Aorta (tissue), 5 donors: ENCODE results near the gene COP1. TPM values are rescaled to one million over a fixed set of nuclear protein-coding genes. Genes with fewer than 3 reads are reported as not detected.

Experiments
- ATAC-seq: fragments of 200-7000 bp; cut with Tn5 transposase; one replicate; pipeline ENCODE4 v1.9.1; 2022; ENCODE audit warnings: moderate library complexity; ENCODE audit not compliant: low FRiP score
- DNase-seq, 2 donors: peaks; one replicate each; pipeline ENCODE4 v3.0.0-alpha.2; 2020
- H3K27ac ChIP-seq, 2 donors: one replicate each; pipeline ENCODE4 v1.5.1; 2013; ENCODE audit warnings: low read length in 2 of 2, mild to moderate bottlenecking in 2 of 2, moderate library complexity in 2 of 2, control low read depth in 1 of 2, inconsistent platforms in 1 of 2, low read depth in 1 of 2
- H3K27me3 ChIP-seq, 2 donors: one replicate each; pipeline ENCODE4 v1.6.1; 2013; ENCODE audit warnings: control low read depth in 1 of 2, low read length in 1 of 2, mild to moderate bottlenecking in 1 of 2, moderate library complexity in 1 of 2; ENCODE audit not compliant: insufficient read depth in 2 of 2, control insufficient read depth in 1 of 2
- H3K36me3 ChIP-seq, 2 donors: one replicate each; pipeline ENCODE4 v1.6.1; 2013; ENCODE audit warnings: control low read depth in 1 of 2, low read length in 1 of 2, mild to moderate bottlenecking in 1 of 2; ENCODE audit not compliant: insufficient read depth in 2 of 2, control insufficient read depth in 1 of 2
- H3K4me1 ChIP-seq, 2 donors: one replicate each; pipeline ENCODE4 v1.6.1; 2013; ENCODE audit warnings: low read length in 2 of 2, control low read depth in 1 of 2, mild to moderate bottlenecking in 1 of 2, moderate library complexity in 1 of 2; ENCODE audit not compliant: insufficient read depth in 2 of 2, control insufficient read depth in 1 of 2
- H3K4me3 ChIP-seq, 2 donors: one replicate each; pipeline ENCODE4 v1.5.1; 2013; ENCODE audit warnings: low read length in 2 of 2, control low read depth in 1 of 2, mild to moderate bottlenecking in 1 of 2
- H3K9me3 ChIP-seq: one replicate; pipeline ENCODE4 v1.6.1; 2013; ENCODE audit warnings: mild to moderate bottlenecking, low read length; ENCODE audit not compliant: control insufficient read depth
- WGBS, 2 donors: extraction: QIAGEN DNeasy Blood & Tissue Kit; methylation state at CpG; one replicate each; pipeline ENCODE4 v1.1.7; 2013; 5-methylcytosine and 5-hydroxymethylcytosine counted together
- intact Hi-C, 2 donors: fragments of 100-400 bp; cut with DNase I; formaldehyde crosslinking; loops; one replicate each; pipeline versions ENCODE4 v1.14.2 to v1.15.0; 2022
- polyA plus RNA-seq, 2 donors: library from polyadenylated mRNA; stranded (reverse); fragments of 200-250 nt; gene quantifications; one replicate each; pipeline ENCODE4 v1.2.3, GENCODE V29; 2013
- total RNA-seq, 2 donors: library from RNA; stranded (reverse); fragmentation: NEBNext Ultra II Directional; extraction: Animal tissue kit (Norgen Biotek cat#: 25700); gene quantifications; one replicate each; pipeline ENCODE4 v1.2.1, GENCODE V29; 2021
- donor health status: healthy with polysubstance abuse.
- donor health status: Bipolar disorder and iron deficiency.
- donor health status: DM: no; HTN: no; CAD: no.
- donor health status: DM: no; HTN: no; CAD: no.
- donor health status: DM: yes; HTN: yes; CAD: no.

COP1 gene
- total and polyA plus RNA-seq, 4 donors: 30.4 to 54.2 (median 37.8) TPM

GRCh38 chr1:175968486-175969172 is 238.5 kb downstream of the COP1 start:
- peaks cover 0 to 7% of the 10 kb centered on the region in 2 donors for H3K4me1 ChIP-seq
- H3K9me3 ChIP-seq: no peaks in the 10 kb centered on the region
- WGBS, 2 donors: 30 to 34% methylated on average over 3 of the region's 3 CpGs
- H3K27me3 ChIP-seq: no peaks in the 10 kb centered on the region
- peaks cover 2 to 4% of the 10 kb centered on the region in 2 donors for H3K36me3 ChIP-seq
- DNase-seq (no peak), ATAC-seq (no peak)
- intact Hi-C loops: no loop called here
- H3K27ac ChIP-seq: no peak overlapping the region
- H3K4me3 ChIP-seq: no peak overlapping the region

- Histone ChIP-seq H3K27ac (no peak overlapping the region), H3K4me3 (no peak overlapping the region), H3K36me3 (no peaks in the 10 kb centered on the region), H3K9me3 (no peaks in the 10 kb centered on the region), H3K4me1 (peaks cover 0 to 5% of the 10 kb centered on the region in 2 donors), H3K27me3 (no peaks in the 10 kb centered on the region)
- ATAC-seq (no peak), DNase-seq (no peak)
- WGBS, 2 donors: 97 to 99% methylated on average over 2 of the region's 2 CpGs
- intact Hi-C loops: no loop called here
These were observed 243.3 kb downstream of the COP1 start for GRCh38 chr1:175963740-175964139.

GRCh38 chr1:175960169-175960568 is 246.9 kb downstream of the COP1 start:
- no peak for ATAC-seq
- Histone ChIP-seq H3K27ac (no peak overlapping the region), H3K4me1 (no peaks in the 10 kb centered on the region), H3K9me3 (no peaks in the 10 kb centered on the region), H3K4me3 (no peak overlapping the region), H3K27me3 (no peaks in the 10 kb centered on the region), H3K36me3 (no peaks in the 10 kb centered on the region)
- 96 to 100% methylated on average over 1 of the region's 1 CpG for WGBS, 2 donors
- DNase-seq: no peak
- intact Hi-C loops: no loop called here

- Histone ChIP-seq H3K4me3 (no peak overlapping the region), H3K4me1 (peaks cover 4 to 9% of the 10 kb centered on the region in 2 donors), H3K9me3 (no peaks in the 10 kb centered on the region), H3K27me3 (no peaks in the 10 kb centered on the region), H3K27ac (no peak overlapping the region), H3K36me3 (peaks cover 0 to 2% of the 10 kb centered on the region in 2 donors)
- WGBS, 2 donors: 79 to 98% methylated on average over 1 of the region's 1 CpG
- no peak for DNase-seq
- intact Hi-C loops: no loop called here
- no peak for ATAC-seq
These were observed 255.5 kb downstream of the COP1 start for GRCh38 chr1:175951627-175952026.

GRCh38 chr1:175947771-175948170 is 259.3 kb downstream of the COP1 start:
- Histone ChIP-seq H3K27ac (no peak overlapping the region), H3K27me3 (no peaks in the 10 kb centered on the region), H3K4me3 (no peak overlapping the region), H3K9me3 (no peaks in the 10 kb centered on the region), H3K36me3 (no peaks in the 10 kb centered on the region), H3K4me1 (peaks cover 4 to 9% of the 10 kb centered on the region in 2 donors)
- ATAC-seq (no peak), DNase-seq (no peak)
- intact Hi-C loops: no loop called here

- no peak overlapping the region for H3K4me3 ChIP-seq
- intact Hi-C loops: no loop called here
- ATAC-seq (no peak), DNase-seq (no peak)
- H3K27me3 ChIP-seq: no peaks in the 10 kb centered on the region
- WGBS, 2 donors: 93 to 94% methylated on average over 2 of the region's 2 CpGs
- no peaks in the 10 kb centered on the region for H3K9me3 ChIP-seq
- no peaks in the 10 kb centered on the region for H3K36me3 ChIP-seq
- H3K4me1 ChIP-seq: peaks cover 4 to 8% of the 10 kb centered on the region in 2 donors
- H3K27ac ChIP-seq: no peak overlapping the region
These were observed 262.5 kb downstream of the COP1 start for GRCh38 chr1:175944591-175944990.

- H3K36me3 ChIP-seq: no peaks in the 10 kb centered on the region
- no peaks in the 10 kb centered on the region for H3K9me3 ChIP-seq
- H3K4me1 ChIP-seq: peaks cover 0 to 5% of the 10 kb centered on the region in 2 donors
- intact Hi-C loops: no loop called here
- H3K4me3 ChIP-seq: no peak overlapping the region
- H3K27me3 ChIP-seq: no peaks in the 10 kb centered on the region
- no peak overlapping the region for H3K27ac ChIP-seq
- DNase-seq (no peak), ATAC-seq (no peak)
- 56 to 59% methylated on average over 2 of the region's 2 CpGs for WGBS, 2 donors
These were observed 265.9 kb downstream of the COP1 start for GRCh38 chr1:175941164-175941563.

- Histone ChIP-seq H3K27me3 (no peaks in the 10 kb centered on the region), H3K4me3 (no peak overlapping the region), H3K9me3 (no peaks in the 10 kb centered on the region), H3K4me1 (peaks cover 3 to 8% of the 10 kb centered on the region in 2 donors), H3K27ac (no peak overlapping the region), H3K36me3 (no peaks in the 10 kb centered on the region)
- WGBS, 2 donors: 97 to 99% methylated on average over 6 of the region's 6 CpGs
- intact Hi-C loops: loop anchor here in 1 of 2 donors (10.0 kb wide), 1 partner anchor 138 kb away; no protein-coding TSS in a partner anchor
- ATAC-seq (no peak), DNase-seq (no peak)
These were observed 270.4 kb downstream of the COP1 start for GRCh38 chr1:175936736-175937135.

- ATAC-seq (no peak), DNase-seq (no peak)
- Histone ChIP-seq H3K9me3 (no peaks in the 10 kb centered on the region), H3K4me1 (peaks cover 3 to 8% of the 10 kb centered on the region in 2 donors), H3K4me3 (no peak overlapping the region), H3K36me3 (no peaks in the 10 kb centered on the region), H3K27ac (peak overlapping the region in 1 of 2 donors; percentile 1), H3K27me3 (no peaks in the 10 kb centered on the region)
- intact Hi-C loops: loop anchor here in 1 of 2 donors (10.0 kb wide), 1 partner anchor 139 kb away; no protein-coding TSS in a partner anchor
- WGBS, 2 donors: 19% methylated on average over 3 of the region's 3 CpGs
These were observed 271.4 kb downstream of the COP1 start for GRCh38 chr1:175935566-175936115.
